ENCODE measurements around the gene CPT1B. TPM values are rescaled to one million over a fixed set of nuclear protein-coding genes. Genes with fewer than 3 reads are reported as not detected.
A peak's percentile ranks its signal among the peaks of the same experiment; 100 is the strongest.
"Not testable (repeated sequence)": the region's sequence is repeated elsewhere in the genome, so short reads cannot be mapped to it uniquely, and the experiment has no call there.

CPT1B gene
- not detected for total RNA-seq (ENCODE audit: insufficient read depth, low replicate concordance)

GRCh38 chr22:50577987-50578775 is at the start of gene CPT1B:
Gene CPT1B (minus strand): TSS chr22:50578427. CDS start chr22:50577915, 512 bp downstream.
- DNase-seq (ENCODE audit: low spot score) = no peak

GRCh38 chr22:50626850-50627641 is 48.8 kb upstream of the CPT1B start:
- no peak for DNase-seq (ENCODE audit: low spot score)

DNA sequence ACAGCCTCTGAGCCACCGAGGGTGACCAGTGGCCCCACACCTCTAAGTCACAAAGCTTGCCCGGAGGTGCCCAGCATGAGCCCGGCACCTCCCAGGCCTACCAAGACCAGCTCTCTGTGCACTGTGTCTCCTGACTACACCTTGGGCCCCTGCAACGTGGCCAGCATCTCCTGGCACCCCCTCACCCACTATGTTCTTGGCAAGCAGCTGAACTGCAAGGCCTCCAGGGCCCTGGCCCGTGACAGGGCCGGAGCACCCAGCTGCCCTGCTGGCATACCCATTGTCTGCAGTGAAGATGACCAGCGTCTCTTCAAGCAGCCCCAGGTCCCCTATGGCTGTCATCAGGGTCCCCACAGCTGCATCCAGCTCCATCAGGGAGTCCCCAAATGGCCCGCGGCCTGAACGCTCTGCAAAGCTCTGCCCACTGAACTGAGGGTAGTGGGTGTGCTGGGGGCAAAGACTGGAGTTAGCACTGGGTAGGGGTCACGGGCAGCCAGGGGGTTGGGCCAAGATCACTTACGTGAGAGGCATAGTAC is 48.2 kb upstream of the CPT1B start:
- DNase-seq (ENCODE audit: low spot score) = no peak

DNA sequence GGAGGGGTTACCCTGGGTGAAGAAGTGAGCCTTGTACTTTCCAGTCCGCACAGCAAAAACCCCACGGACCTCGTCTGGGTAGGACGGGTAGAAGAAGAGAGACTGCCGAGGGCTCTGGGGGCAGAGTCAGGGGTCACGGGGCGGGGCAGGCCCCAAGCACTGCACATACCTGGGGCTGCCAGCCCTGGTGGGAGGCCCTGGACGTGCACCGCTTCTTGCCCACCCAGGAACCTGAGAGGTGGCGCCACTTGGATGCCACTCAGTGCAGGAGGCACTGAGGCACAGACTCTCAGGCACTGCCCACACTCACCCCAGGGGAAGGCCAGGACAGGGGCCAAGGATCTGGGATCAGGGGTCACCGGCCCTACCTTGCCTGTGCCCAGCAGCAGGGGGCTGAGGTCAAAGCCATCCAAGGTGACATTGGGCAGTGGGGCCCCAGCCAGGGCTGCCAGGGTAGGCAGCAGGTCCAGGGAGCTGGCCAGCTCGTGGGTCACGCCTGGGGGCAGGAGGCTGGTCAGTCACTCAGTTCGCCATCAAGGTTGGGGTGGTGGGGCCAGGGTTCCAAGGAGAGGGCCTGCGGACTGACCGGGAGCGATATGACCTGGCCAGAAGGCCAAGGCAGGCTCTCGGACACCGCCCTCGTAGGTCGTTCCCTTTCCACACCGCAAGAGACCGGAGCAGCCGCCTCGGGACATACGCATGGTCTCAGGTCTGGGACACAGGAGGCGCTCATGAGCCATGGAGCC is 47.5 kb upstream of the CPT1B start:
- DNase-seq (ENCODE audit: low spot score) = no peak

- DNase-seq (ENCODE audit: low spot score) = no peak
Observed at GRCh38 chr22:50625131-50625567, 46.9 kb upstream of the CPT1B start.

GRCh38 chr22:50624347-50625130 is 46.3 kb upstream of the CPT1B start:
- no peak for DNase-seq (ENCODE audit: low spot score)

GRCh38 chr22:50622723-50623327 is 44.6 kb upstream of the CPT1B start:
- DNase-seq (ENCODE audit: low spot score) = no peak

- DNase-seq (ENCODE audit: low spot score) = peak; percentile 30
Observed at GRCh38 chr22:50621948-50622722, 43.9 kb upstream of the CPT1B start.

GRCh38 chr22:50621356-50621880 is 43.2 kb upstream of the CPT1B start:
- DNase-seq (ENCODE audit: low spot score) = no peak

GRCh38 chr22:50620593-50621355 is 42.5 kb upstream of the CPT1B start:
- peak; percentile 90 for DNase-seq (ENCODE audit: low spot score)

DNA sequence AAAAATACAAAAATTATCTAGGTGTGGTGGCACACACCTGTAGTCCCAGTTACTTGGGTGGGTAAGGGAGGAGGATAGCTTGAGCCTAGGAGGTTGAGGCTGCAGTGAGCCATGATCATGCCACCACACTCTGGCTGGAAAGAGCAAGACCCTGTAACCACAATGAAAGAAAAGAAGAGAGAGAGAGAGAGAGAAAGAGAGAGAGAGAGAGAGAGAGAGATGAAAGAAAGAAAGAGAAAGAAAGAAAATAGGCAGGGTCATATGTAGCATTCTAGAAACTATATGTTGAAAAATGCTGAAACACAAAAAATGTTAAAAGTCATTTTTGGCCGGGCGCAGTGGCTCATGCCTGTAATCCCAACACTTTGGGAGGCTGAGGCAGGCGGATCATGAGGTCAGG is 36.1 kb upstream of the CPT1B start:
- DNase-seq (ENCODE audit: low spot score) = not testable (repeated sequence)

DNA sequence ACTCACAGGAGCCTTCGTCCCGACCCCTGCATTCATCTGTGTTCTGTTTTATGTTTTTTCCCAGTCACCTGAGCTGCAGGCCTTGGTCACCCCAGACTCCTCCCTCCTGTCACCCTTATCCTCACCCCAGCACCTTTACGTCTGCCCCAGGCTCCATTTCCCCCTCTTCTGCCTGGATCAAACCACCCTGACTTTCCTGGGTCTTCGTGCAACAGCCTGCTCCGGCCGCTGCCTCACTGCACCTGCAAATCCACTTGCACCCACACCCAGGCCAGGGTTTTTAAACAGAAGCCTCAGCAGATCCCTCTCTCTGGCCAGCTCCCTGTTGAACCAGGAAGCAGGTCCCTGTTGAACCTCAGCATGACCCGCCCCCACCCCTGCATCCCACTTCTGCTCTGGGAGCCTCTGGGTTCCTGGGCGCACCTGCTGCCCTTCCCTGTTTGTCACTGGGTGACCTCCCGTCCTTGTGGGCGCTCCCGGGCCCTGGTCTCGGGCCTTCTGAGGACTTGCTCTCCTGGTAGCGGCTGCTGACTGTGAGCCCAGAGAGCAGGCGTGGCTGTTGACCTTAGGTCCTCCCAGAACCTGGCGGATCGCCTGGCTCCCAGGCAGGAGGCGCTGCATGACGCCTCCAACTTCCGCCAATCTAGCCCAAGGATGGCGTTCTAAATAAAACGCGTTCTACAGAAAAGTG is 35.2 kb upstream of the CPT1B start:
- DNase-seq (ENCODE audit: low spot score) = no peak

DNA sequence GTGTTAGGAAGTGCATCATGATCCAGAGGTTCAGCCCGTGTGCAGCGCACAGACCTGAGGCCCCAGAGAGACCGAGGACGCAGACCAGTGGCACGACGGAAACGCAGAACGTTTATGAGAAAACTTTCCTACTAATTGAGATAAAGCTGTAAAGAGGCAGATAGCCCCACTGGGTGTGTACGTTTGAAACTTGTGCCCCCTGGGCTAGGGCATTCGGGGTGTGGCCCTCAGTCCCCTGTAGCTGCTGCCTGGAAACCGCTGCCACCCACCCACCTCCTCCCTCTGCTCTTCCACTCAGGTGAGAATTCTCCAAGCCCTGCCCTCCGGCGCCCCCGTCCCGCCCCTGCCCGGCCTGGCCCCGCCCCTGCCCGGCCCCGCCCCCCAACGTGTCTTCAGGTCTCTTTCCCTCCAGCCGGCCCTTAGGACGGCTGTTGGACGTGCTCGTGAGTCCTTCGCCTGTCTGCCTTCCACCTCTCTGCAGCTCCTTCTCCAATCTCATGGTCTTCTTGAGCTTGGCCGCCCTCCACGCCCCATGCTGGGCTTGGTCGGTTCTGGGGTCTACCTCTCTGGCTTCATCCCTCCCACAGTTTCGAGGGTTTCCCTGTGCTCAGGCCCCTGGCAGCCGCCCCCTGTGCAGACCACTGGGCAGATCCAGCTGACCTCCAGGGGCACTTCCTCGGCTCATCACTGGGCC is 34.4 kb upstream of the CPT1B start:
- DNase-seq (ENCODE audit: low spot score) = no peak

DNA sequence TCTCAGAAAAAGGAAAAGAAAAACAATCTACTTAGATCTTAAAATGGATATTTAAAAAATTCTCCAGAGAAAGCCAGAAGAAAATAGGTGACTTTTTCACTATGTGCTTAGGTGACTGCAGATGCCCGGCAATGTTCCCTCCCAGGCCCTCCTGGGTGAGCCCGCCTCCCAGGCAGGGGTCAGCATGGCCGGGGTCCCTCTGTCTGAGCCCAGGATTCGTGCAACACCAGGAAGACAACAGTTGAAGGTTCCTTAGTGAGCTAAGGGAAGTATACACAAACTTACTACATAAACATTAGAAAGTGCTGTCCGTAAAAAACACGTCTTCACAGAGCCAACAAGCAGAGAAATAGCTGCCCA is 33.9 kb upstream of the CPT1B start:
- DNase-seq (ENCODE audit: low spot score) = no peak

GRCh38 chr22:50611341-50612060 is 33.3 kb upstream of the CPT1B start:
- no peak for DNase-seq (ENCODE audit: low spot score)

DNA sequence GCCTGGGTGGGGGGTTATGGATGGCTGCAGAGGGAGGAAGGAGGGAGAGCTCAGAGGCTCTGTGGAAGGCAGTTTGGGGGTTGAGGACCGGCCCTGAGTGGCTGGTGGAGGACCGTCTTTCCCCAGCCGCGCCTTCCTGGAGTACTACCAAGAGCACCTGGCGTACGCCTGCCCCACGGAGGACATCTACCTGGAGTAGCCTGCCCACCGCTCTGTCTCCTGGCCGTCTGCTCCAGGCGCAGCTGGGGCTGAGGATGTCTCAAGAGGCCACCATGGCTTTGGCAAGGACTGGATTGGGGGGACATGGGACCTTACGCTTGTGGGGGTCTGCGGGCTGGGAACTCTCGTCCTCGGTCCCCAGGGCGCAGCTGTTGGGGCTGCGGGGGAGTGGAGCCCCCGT is 32.4 kb upstream of the CPT1B start:
- no peak for DNase-seq (ENCODE audit: low spot score)

DNA sequence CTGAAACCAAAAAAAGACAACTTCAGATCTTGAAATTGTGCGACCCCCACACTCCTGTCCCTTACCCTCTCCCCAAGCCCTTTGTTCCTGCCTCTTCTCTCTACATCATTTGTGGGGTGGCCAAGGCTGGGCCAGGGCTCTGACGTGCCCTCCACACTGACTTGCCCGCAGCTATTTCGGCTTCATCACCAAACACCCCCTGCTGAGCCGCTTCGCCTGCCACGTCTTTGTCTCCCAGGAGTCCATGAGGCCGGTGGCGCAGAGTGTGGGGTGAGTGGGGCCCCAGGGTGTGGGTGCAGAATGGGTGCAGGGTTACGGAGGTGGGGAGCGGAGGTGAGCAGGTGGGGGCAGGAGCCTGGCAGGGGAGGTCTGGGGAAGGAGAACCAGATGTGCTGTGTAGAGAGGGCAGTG is 31.8 kb upstream of the CPT1B start:
- no peak for DNase-seq (ENCODE audit: low spot score)
